Colonic mucosa (tissue), 4 donors: Measurements from ENCODE around the gene RADIL. TPM values are rescaled to one million over a fixed set of nuclear protein-coding genes. Genes with fewer than 3 reads are reported as not detected.

Experiments used
- DNase-seq: peaks from one replicate; pipeline ENCODE4 v3.0.0-alpha.2; 2020
- H3K27ac ChIP-seq: fragments of 200-600 bp; one replicate; pipeline ENCODE4 v1.8.0; 2021
- H3K27me3 ChIP-seq: fragments of 200-600 bp; one replicate; pipeline ENCODE4 v1.8.0; 2021
- H3K36me3 ChIP-seq: fragments of 200-600 bp; one replicate; pipeline ENCODE4 v1.8.0; 2021
- H3K4me1 ChIP-seq: fragments of 200-600 bp; one replicate; pipeline ENCODE4 v1.8.0; 2021; ENCODE audit warnings: mild to moderate bottlenecking
- H3K4me3 ChIP-seq: fragments of 200-600 bp; one replicate; pipeline ENCODE4 v1.8.0; 2021
- H3K9ac ChIP-seq, 2 donors: one replicate each; pipeline ENCODE4 v1.7.0; 2013; ENCODE audit warnings: control low read depth in 2 of 2, low read depth in 2 of 2, low read length in 2 of 2
- H3K9me3 ChIP-seq: fragments of 200-600 bp; one replicate; pipeline ENCODE4 v1.8.0; 2021
- CTCF ChIP-seq: fragments of 200-600 bp; IDR thresholded peaks from one replicate; pipeline ENCODE4 v1.8.0; 2022; ENCODE audit warnings: antibody characterized with exemption, mild to moderate bottlenecking
- intact Hi-C: fragments of 100-400 bp; cut with DNase I; formaldehyde crosslinking; loops from one replicate; pipeline ENCODE4 v1.14.1; 2022
- total RNA-seq, 2 donors: library from RNA; stranded (reverse); fragmentation: NEBNext Ultra II Directional in 1 of 2; extraction: Animal tissue kit (Norgen Biotek cat#: 25700) in 1 of 2; gene quantifications; one replicate each; pipeline ENCODE4 v1.2.1, GENCODE V29; 2021
- donor health status: healthy.
- donor health status: DM: no; HTN: no; CAD: no.
- donor health status: DM: no; HTN: no; CAD: no.

Gene RADIL
- total RNA-seq, 2 donors from 2014 or later: 0.54 to 1.9 TPM

- Histone ChIP-seq H3K9me3 (no peaks in the 10 kb centered on the region), H3K4me3 (no peak overlapping the region), H3K27ac (no peak overlapping the region), H3K9ac (no peak overlapping the region), H3K27me3 (no peaks in the 10 kb centered on the region), H3K36me3 (no peaks in the 10 kb centered on the region), H3K4me1 (no peaks in the 10 kb centered on the region)
- DNase-seq: no peak
- TF ChIP-seq CTCF: no peak
- intact Hi-C loops: no loop called here
Measured at GRCh38 chr7:4823441-4824119, 59.9 kb downstream of the RADIL start.

GRCh38 chr7:4822677-4823076, 60.8 kb downstream of the RADIL start:
- H3K36me3 ChIP-seq: no peaks in the 10 kb centered on the region
- intact Hi-C loops: no loop called here
- no peak for TF ChIP-seq CTCF

DNA sequence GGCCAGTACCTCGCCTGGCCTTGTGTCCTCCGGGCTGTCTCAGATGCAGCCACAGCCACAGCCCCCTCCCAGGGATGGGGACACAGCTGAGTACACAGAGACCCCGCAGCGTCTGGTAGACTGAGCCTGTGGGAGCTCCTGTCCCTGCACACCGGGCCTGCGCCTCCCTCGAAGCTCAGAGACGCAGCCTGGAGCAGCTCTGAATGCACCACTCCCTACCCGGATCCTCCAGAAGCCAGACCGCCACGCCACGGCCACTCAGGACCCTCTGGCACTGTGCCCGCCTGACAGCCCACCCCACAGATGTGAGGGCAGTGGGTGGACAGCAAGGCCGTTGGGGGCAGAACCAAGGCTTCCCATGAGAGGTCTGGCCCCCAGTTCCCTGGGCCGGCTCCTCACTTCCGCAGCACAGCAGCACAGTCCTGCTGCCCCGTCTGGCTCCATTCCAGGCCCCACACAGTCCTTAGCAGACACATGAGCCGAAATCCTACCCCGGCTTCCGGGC, 62.5 kb downstream of the RADIL start:
- no peaks in the 10 kb centered on the region for H3K9me3 ChIP-seq
- H3K9ac ChIP-seq: no peak overlapping the region
- TF ChIP-seq CTCF: no peak
- H3K4me3 ChIP-seq: no peak overlapping the region
- no peak overlapping the region for H3K27ac ChIP-seq
- intact Hi-C loops: no loop called here
- no peaks in the 10 kb centered on the region for H3K4me1 ChIP-seq
- no peak for DNase-seq
- H3K36me3 ChIP-seq: no peaks in the 10 kb centered on the region
- H3K27me3 ChIP-seq: no peaks in the 10 kb centered on the region

More at GRCh38 chr7:4822677-4823076, 60.8 kb downstream of the RADIL start:
- Histone ChIP-seq H3K4me3 (no peak overlapping the region), H3K27me3 (no peaks in the 10 kb centered on the region), H3K4me1 (no peaks in the 10 kb centered on the region), H3K9ac (no peak overlapping the region), H3K27ac (no peak overlapping the region), H3K9me3 (no peaks in the 10 kb centered on the region)
- no peak for DNase-seq

- Histone ChIP-seq H3K27ac (no peak overlapping the region), H3K4me3 (no peak overlapping the region), H3K36me3 (no peaks in the 10 kb centered on the region), H3K9ac (no peak overlapping the region), H3K9me3 (no peaks in the 10 kb centered on the region), H3K4me1 (no peaks in the 10 kb centered on the region), H3K27me3 (no peaks in the 10 kb centered on the region)
- intact Hi-C loops: no loop called here
- TF ChIP-seq CTCF: no peak
- DNase-seq: no peak
Measured at GRCh38 chr7:4820405-4820966, 63.0 kb downstream of the RADIL start.

DNA sequence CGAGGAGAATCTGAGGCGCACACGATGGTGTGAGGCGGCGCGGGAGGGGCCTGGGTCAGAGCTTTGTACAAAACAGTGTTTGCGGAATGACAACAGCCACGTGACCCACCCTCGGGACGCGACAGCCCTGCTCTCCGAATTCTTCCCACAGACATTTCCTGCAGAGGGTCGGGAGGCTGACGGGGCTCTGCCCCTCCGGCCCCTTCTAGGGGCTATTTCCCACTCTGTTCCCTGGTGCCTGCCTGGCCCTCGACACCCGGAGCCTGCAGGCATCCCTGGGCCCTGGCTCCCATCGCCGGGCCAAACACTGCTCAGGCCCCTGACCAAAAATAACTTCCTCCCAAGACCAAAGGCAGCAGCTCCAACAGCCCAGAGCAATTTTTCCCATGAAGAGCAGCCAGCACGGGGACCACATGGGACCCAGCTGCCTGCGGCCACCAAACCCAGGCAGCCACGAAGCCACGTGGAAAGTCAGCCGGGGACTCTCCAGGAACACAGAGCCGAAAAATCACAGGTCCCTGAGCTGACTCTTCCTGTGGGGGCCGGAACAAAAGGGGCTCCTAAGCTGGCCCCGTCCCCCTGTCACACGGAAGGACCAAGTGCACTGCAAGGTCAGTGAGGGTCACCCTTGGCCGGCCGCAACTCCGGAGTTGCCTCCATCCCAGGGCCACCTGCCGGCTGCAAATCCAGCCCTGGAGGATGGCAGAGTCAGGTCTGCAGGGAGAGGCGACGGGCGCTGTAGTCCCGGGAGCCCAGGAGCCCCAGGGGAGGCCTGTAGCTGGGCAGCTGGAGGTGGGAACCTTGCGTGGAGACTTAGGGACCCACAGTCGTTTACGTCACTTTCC, 63.7 kb downstream of the RADIL start:
- intact Hi-C loops: no loop called here
- H3K4me1 ChIP-seq: no peaks in the 10 kb centered on the region
- no peak overlapping the region for H3K4me3 ChIP-seq
- no peaks in the 10 kb centered on the region for H3K27me3 ChIP-seq
- DNase-seq: no peak
- no peaks in the 10 kb centered on the region for H3K36me3 ChIP-seq
- H3K9me3 ChIP-seq: no peaks in the 10 kb centered on the region
- H3K27ac ChIP-seq: no peak overlapping the region
- no peak overlapping the region for H3K9ac ChIP-seq
- no peak for TF ChIP-seq CTCF
